Ovary (tissue), 9 donors: ENCODE data around the gene ACAD11. TPM values are rescaled to one million over a fixed set of nuclear protein-coding genes. Genes with fewer than 3 reads are reported as not detected.

Experiments used
- DNase-seq, 5 donors: peaks; one replicate each; pipeline ENCODE4 v3.0.0-alpha.2; 2019 to 2020
- H3K27ac ChIP-seq, 2 donors: fragments of 200-600 bp; one replicate each; pipeline versions ENCODE4 v1.5.1 to v1.8.0; 2019 to 2022
- H3K27me3 ChIP-seq: fragments of 200-600 bp; one replicate; pipeline ENCODE4 v1.8.0; 2022
- H3K36me3 ChIP-seq: fragments of 200-600 bp; sonication (generic); one replicate; pipeline ENCODE4 v1.5.1; 2019
- H3K4me1 ChIP-seq: one replicate; pipeline ENCODE4 v1.8.1; 2013; ENCODE audit warnings: mild to moderate bottlenecking, moderate library complexity; ENCODE audit not compliant: insufficient read depth
- H3K4me3 ChIP-seq: fragments of 200-600 bp; sonication (generic); one replicate; pipeline ENCODE4 v1.5.1; 2017
- H3K9me3 ChIP-seq, 2 donors: fragments of 200-600 bp in 1 of 2; sonication (generic) in 1 of 2; one replicate each; pipeline versions ENCODE4 v1.5.1 to v1.8.1; 2013 to 2019; ENCODE audit warnings: mild to moderate bottlenecking in 1 of 2, moderate library complexity in 1 of 2
- EP300 ChIP-seq: sonication (generic); formaldehyde crosslinking; IDR thresholded peaks from one replicate; pipeline ENCODE4 v1.6.1; 2017; ENCODE audit warnings: antibody characterized with exemption
- POLR2A ChIP-seq: fragments of 450-650 bp; IDR thresholded peaks from one replicate; pipeline ENCODE4 v1.6.1; 2017; ENCODE audit warnings: antibody characterized with exemption, mild to moderate bottlenecking, moderate library complexity
- WGBS, 3 donors: extraction: QIAGEN DNeasy Blood & Tissue Kit in 1 of 3; methylation state at CpG; one replicate each; pipeline versions ENCODE4 v1.1.5 to v1.1.7; 2013 to 2017; 5-methylcytosine and 5-hydroxymethylcytosine counted together
- intact Hi-C, 4 donors: fragments of 100-400 bp; cut with DNase I; formaldehyde crosslinking; loops; one replicate each; pipeline versions ENCODE4 v1.11.0 to v1.15.1; 2022 to 2023
- polyA plus RNA-seq, 2 donors: library from polyadenylated mRNA; stranded (reverse); fragments of 200-250 nt in 1 of 2; fragments of 350-450 nt in 1 of 2; fragmentation: Illumina TruSeq in 1 of 2; extraction: RNeasy Lipid Tissue Mini Kit (QIAGEN cat#74804) in 1 of 2; gene quantifications; one replicate each; pipeline ENCODE4 v1.2.3, GENCODE V29; 2013 to 2014
- total RNA-seq, 7 donors: library from RNA; depleted of rRNA in 2 of 7; stranded (reverse); fragments of >200 nt in 2 of 7; fragmentation: NEBNext Ultra II Directional in 3 of 7; extraction: Animal tissue kit (Norgen Biotek cat#: 25700) in 3 of 7; gene quantifications; one replicate each; pipeline versions ENCODE4 v1.1.0 to v1.2.4, GENCODE V29; 2016 to 2023
- TF ChIP-seq, protein P1 (sequence below), 3 donors: fragments of 450-650 bp in 2 of 3; fragments of 200-600 bp in 1 of 3; IDR thresholded peaks; one replicate each; pipeline versions ENCODE4 v1.5.1 to v1.8.0; 2016 to 2022; ENCODE audit warnings: antibody characterized with exemption in 3 of 3, mild to moderate bottlenecking in 1 of 3
- donor health status: DM: no; HTN: no; CAD: no; lungs with moderate emphysema.
- donor health status: DM: no; HTN: no; CAD: no.
- donor health status: Bipolar disorder and iron deficiency.
- donor health status: DM: yes; HTN: yes; CAD: no.
- donor health status: DM: no; HTN: no; CAD: no.
- donor health status: DM: yes; HTN: yes; CAD: no.

The ACAD11 gene
- total and polyA plus RNA-seq, 9 donors = 18.7 to 48.8 (median 25.8) TPM

DNA sequence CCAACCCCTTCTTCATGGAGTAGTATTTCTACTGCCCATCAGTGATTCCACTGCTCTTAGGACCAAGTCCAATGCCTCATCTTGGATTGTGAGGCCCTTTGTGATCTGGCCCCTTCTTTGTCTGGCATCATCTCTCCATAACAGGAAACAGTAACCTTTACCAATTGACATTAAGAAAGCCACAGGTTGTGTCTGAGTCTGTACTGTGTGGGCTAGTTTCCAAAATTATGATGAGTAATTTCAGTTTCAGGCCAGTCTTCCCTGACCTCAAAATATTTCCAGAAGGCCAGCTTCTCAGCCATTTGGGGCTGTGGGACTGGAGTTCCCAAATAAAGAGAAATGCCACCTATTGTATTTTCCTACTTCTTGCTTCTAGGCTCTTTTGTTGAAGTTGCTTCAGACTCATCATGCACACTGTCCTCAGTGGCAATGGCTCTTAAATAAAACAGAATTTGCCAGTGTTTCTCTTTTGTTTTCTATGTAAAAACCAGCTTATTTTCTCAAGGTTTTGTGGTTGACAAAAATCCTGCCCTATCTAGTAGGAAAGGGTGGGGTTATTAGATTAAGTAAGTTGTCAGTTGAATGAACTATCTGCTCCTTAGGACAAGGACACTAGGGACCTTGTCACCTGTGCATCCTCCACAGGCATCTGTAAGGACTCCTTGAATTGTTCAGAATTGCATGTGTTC is 109.6 kb downstream of the ACAD11 start:
- Histone ChIP-seq H3K27ac (peak overlapping the region in 1 of 2 donors; percentile 35), H3K9me3 (no peaks in the 10 kb centered on the region), H3K27me3 (no peaks in the 10 kb centered on the region), H3K36me3 (no peaks in the 10 kb centered on the region), H3K4me3 (no peak overlapping the region), H3K4me1 (peaks cover 17% of the 10 kb centered on the region)
- intact Hi-C loops = no loop called here
- TF ChIP-seq POLR2A = no peak
- TF ChIP-seq, protein P1, sequence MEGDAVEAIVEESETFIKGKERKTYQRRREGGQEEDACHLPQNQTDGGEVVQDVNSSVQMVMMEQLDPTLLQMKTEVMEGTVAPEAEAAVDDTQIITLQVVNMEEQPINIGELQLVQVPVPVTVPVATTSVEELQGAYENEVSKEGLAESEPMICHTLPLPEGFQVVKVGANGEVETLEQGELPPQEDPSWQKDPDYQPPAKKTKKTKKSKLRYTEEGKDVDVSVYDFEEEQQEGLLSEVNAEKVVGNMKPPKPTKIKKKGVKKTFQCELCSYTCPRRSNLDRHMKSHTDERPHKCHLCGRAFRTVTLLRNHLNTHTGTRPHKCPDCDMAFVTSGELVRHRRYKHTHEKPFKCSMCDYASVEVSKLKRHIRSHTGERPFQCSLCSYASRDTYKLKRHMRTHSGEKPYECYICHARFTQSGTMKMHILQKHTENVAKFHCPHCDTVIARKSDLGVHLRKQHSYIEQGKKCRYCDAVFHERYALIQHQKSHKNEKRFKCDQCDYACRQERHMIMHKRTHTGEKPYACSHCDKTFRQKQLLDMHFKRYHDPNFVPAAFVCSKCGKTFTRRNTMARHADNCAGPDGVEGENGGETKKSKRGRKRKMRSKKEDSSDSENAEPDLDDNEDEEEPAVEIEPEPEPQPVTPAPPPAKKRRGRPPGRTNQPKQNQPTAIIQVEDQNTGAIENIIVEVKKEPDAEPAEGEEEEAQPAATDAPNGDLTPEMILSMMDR (IDR thresholded peaks at IDR 0.05) = no peak
- no peak for TF ChIP-seq EP300
- no peak for DNase-seq

DNA sequence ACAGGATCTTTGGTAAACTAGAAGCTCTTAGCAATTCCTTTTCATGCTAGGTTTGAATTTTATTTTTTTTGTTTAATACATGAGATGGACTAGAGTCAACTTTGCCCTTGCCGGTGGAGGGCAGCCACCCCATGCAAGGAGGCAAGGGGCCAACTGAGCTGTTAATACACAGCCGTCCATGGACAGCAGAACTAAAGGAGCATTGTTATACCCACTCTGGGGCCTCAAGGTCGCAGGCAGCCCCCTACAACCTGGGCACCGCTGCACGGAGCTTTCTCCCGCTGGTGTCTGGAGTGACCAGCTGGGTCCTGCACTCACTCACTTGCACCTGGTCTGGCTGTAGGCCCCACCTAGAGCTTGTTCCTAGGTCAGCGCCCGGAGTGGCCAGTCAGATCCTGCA is 110.4 kb downstream of the ACAD11 start:
- H3K27me3 ChIP-seq = no peaks in the 10 kb centered on the region
- intact Hi-C loops = no loop called here
- peaks cover 11% of the 10 kb centered on the region for H3K4me1 ChIP-seq
- WGBS, 3 donors = 94 to 98% (median 95%) methylated on average over 8 of the region's 8 CpGs
- no peak for TF ChIP-seq EP300
- TF ChIP-seq, protein P1 (IDR thresholded peaks at IDR 0.05) = no peak
- TF ChIP-seq POLR2A = no peak
- H3K27ac ChIP-seq = no peak overlapping the region
- no peaks in the 10 kb centered on the region for H3K36me3 ChIP-seq
- H3K9me3 ChIP-seq = no peaks in the 10 kb centered on the region
- no peak for DNase-seq
- H3K4me3 ChIP-seq = no peak overlapping the region

DNA sequence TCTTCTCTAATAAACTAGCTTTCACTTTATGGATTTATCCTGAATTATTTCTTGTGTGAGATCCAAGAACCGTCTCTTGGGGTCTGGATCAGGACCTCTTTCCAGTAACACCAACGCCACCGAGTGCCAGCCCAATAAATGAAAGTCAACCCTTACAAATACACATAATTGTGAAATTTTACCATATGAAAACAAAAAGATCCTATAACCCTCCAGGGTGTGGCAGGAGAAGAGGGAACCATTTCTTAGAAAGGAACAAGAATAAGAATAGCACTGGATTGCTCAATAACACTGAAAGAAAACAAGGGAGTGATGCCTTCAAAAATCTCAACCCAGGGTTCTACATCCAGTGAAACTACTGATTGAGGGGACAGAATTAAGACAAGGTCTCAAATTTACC is 114.1 kb downstream of the ACAD11 start:
- WGBS, 3 donors = 86 to 91% (median 87%) methylated on average over 3 of the region's 3 CpGs
- Histone ChIP-seq H3K4me1 (peaks cover 6% of the 10 kb centered on the region), H3K27me3 (no peaks in the 10 kb centered on the region), H3K4me3 (no peak overlapping the region), H3K36me3 (no peaks in the 10 kb centered on the region), H3K27ac (no peak overlapping the region), H3K9me3 (no peaks in the 10 kb centered on the region)
- TF ChIP-seq POLR2A = no peak
- TF ChIP-seq, protein P1 (IDR thresholded peaks at IDR 0.05) = no peak
- TF ChIP-seq EP300 = no peak
- no peak for DNase-seq
- intact Hi-C loops = no loop called here

DNA sequence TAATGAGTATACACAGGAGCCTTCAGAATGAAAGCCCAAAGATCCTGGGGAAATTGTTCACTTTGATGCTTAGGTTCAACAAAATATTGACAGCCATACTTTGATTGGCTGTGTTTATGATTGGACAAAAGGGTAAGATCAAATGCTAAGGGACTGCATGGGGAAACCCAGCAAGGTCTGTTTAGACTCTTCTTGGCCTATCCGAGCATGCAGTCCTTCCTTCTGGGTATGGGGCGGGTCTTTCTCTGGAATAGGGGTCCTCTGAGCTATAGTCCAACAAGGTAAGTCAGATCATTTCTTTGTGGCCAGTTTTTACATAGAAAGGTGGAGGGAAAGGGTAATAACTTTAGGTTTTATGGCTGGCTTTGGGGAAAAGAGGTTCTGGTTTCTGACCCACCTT is 115.5 kb downstream of the ACAD11 start:
- no peak for DNase-seq
- TF ChIP-seq POLR2A (no peak), EP300 (no peak)
- TF ChIP-seq, protein P1 (IDR thresholded peaks at IDR 0.05) = no peak
- Histone ChIP-seq H3K4me3 (no peak overlapping the region), H3K27ac (no peak overlapping the region), H3K9me3 (no peaks in the 10 kb centered on the region), H3K27me3 (no peaks in the 10 kb centered on the region), H3K36me3 (no peaks in the 10 kb centered on the region), H3K4me1 (no peaks in the 10 kb centered on the region)
- WGBS, 3 donors = 95 to 98% (median 97%) methylated on average over 2 of the region's 2 CpGs
- intact Hi-C loops = no loop called here
